Mesodermal cell (in vitro differentiated cells): ENCODE data around the gene APOBR. TPM values are rescaled to one million over a fixed set of nuclear protein-coding genes. Genes with fewer than 3 reads are reported as not detected.
"Not testable (repeated sequence)": the region's sequence is repeated elsewhere in the genome, so short reads cannot be mapped to it uniquely, and the experiment has no call there.

Experiments used
- H3K27ac ChIP-seq: 2 replicates; pipeline ENCODE4 v1.7.0; 2013; ENCODE audit warnings: mild to moderate bottlenecking, low read depth, low read length, moderate library complexity; ENCODE audit not compliant: severe bottlenecking
- H3K36me3 ChIP-seq: 2 replicates; pipeline ENCODE4 v1.7.1; 2013; ENCODE audit warnings: mild to moderate bottlenecking, low read length, moderate library complexity; ENCODE audit not compliant: control insufficient read depth, insufficient read depth
- H3K4me1 ChIP-seq: one replicate; pipeline ENCODE4 v1.7.1; 2013; ENCODE audit warnings: mild to moderate bottlenecking, low read length; ENCODE audit not compliant: insufficient read depth, control insufficient read depth, poor library complexity, severe bottlenecking
- H3K4me3 ChIP-seq: 2 replicates; pipeline ENCODE4 v1.7.0; 2013; ENCODE audit warnings: low read length, control low read depth, mild to moderate bottlenecking; ENCODE audit not compliant: insufficient read depth, poor library complexity, severe bottlenecking; ENCODE audit errors: extremely low read depth
- H3K9me3 ChIP-seq: 2 replicates; pipeline ENCODE4 v1.7.1; 2013; ENCODE audit warnings: mild to moderate bottlenecking, low read length, moderate library complexity; ENCODE audit not compliant: control insufficient read depth
- WGBS, 2 experiments: methylation state at CpG; one replicate each; pipeline ENCODE4 v1.1.5; 2013; ENCODE audit warnings: missing lambda C conversion rate in 2 of 2; ENCODE audit not compliant: insufficient coverage in 2 of 2; 5-methylcytosine and 5-hydroxymethylcytosine counted together
- polyA plus RNA-seq, 2 experiments: library from polyadenylated mRNA; stranded (reverse); fragments of 50-300 nt; gene quantifications; one replicate each; pipeline ENCODE4 v1.2.3, GENCODE V29; 2013

APOBR gene
- polyA plus RNA-seq (2013, experiment 1 of 2): 0.11 TPM
- polyA plus RNA-seq (2013, experiment 2 of 2): 0.10 TPM

GRCh38 chr16:28494121-28494851 lies at the start of gene APOBR:
Gene APOBR (plus strand): TSS chr16:28494643. CDS start chr16:28494682, 39 bp downstream.
- Histone ChIP-seq H3K4me1 (no peaks in the 10 kb centered on the region), H3K9me3 (no peaks in the 10 kb centered on the region), H3K36me3 (peaks cover 2% of the 10 kb centered on the region), H3K4me3 (no peak within 1 kb of the TSS), H3K27ac (no peak within 1 kb of the TSS)
- 88 to 89% methylated on average over 9 of the region's 12 CpGs for WGBS, 2 experiments

GRCh38 chr16:28446388-28446787 lies 48.1 kb upstream of the APOBR start:
- H3K4me1 ChIP-seq, H3K4me3 ChIP-seq, H3K9me3 ChIP-seq, H3K27ac ChIP-seq, H3K36me3 ChIP-seq: not testable (repeated sequence)
- WGBS, 2 experiments: no CpG with 5 or more reads among the region's 4 CpGs

GRCh38 chr16:28447081-28447480 lies 47.4 kb upstream of the APOBR start:
- H3K9me3 ChIP-seq, H3K4me3 ChIP-seq, H3K36me3 ChIP-seq, H3K4me1 ChIP-seq, H3K27ac ChIP-seq: not testable (repeated sequence)
- no CpG with 5 or more reads among the region's 6 CpGs for WGBS, 2 experiments

GRCh38 chr16:28473714-28474265 lies 20.7 kb upstream of the APOBR start:
- Histone ChIP-seq H3K9me3 (no peaks in the 10 kb centered on the region), H3K27ac (no peak overlapping the region), H3K4me3 (no peak overlapping the region), H3K36me3 (peaks cover 14% of the 10 kb centered on the region), H3K4me1 (no peaks in the 10 kb centered on the region)
- 100% methylated on average over 5 of the region's 8 CpGs; no CpG with 5 or more reads in 1 of the 2 experiments for WGBS, 2 experiments

- H3K27ac ChIP-seq: no peak overlapping the region
- no peaks in the 10 kb centered on the region for H3K4me1 ChIP-seq
- no peak overlapping the region for H3K4me3 ChIP-seq
- H3K9me3 ChIP-seq: no peaks in the 10 kb centered on the region
- 80% methylated on average over 1 of the region's 2 CpGs; no CpG with 5 or more reads in 1 of the 2 experiments for WGBS, 2 experiments
- H3K36me3 ChIP-seq: peaks cover 14% of the 10 kb centered on the region
These were observed 19.2 kb upstream of the APOBR start for GRCh38 chr16:28475221-28475620.

GRCh38 chr16:28477311-28477920 lies 17.0 kb upstream of the APOBR start:
- peaks cover 17% of the 10 kb centered on the region for H3K36me3 ChIP-seq
- WGBS, 2 experiments: 87 to 95% methylated on average over 13 to 14 of the region's 14 CpGs

GRCh38 chr16:28478506-28479180 lies 15.8 kb upstream of the APOBR start:
- 95 to 98% methylated on average over 13 to 16 of the region's 16 CpGs for WGBS, 2 experiments
- Histone ChIP-seq H3K36me3 (peaks cover 21% of the 10 kb centered on the region), H3K4me3 (no peak overlapping the region), H3K9me3 (no peaks in the 10 kb centered on the region), H3K27ac (no peak overlapping the region), H3K4me1 (no peaks in the 10 kb centered on the region)

More at GRCh38 chr16:28477311-28477920, 17.0 kb upstream of the APOBR start:
- no peak overlapping the region for H3K27ac ChIP-seq
- no peaks in the 10 kb centered on the region for H3K9me3 ChIP-seq
- H3K4me1 ChIP-seq: no peaks in the 10 kb centered on the region
- H3K4me3 ChIP-seq: no peak overlapping the region

GRCh38 chr16:28482026-28482425 lies 12.4 kb upstream of the APOBR start:
- no peak overlapping the region for H3K27ac ChIP-seq
- H3K4me1 ChIP-seq: no peaks in the 10 kb centered on the region
- H3K9me3 ChIP-seq: no peaks in the 10 kb centered on the region
- H3K4me3 ChIP-seq: no peak overlapping the region
- WGBS, 2 experiments: 94 to 98% methylated on average over 11 to 12 of the region's 13 CpGs
- peaks cover 13% of the 10 kb centered on the region for H3K36me3 ChIP-seq

GRCh38 chr16:28483361-28483760 lies 11.1 kb upstream of the APOBR start:
- H3K27ac ChIP-seq, H3K9me3 ChIP-seq, H3K36me3 ChIP-seq, H3K4me1 ChIP-seq, H3K4me3 ChIP-seq: not testable (repeated sequence)
- 92 to 100% methylated on average over 4 of the region's 5 CpGs for WGBS, 2 experiments

GRCh38 chr16:28486266-28486665 lies 8.2 kb upstream of the APOBR start:
- Histone ChIP-seq H3K36me3 (peaks cover 10% of the 10 kb centered on the region), H3K9me3 (no peaks in the 10 kb centered on the region), H3K27ac (no peak overlapping the region), H3K4me1 (no peaks in the 10 kb centered on the region), H3K4me3 (no peak overlapping the region)
- 94 to 100% methylated on average over 3 to 5 of the region's 5 CpGs for WGBS, 2 experiments
